DND-41 (cell line): ENCODE data around the gene NOPCHAP1.

Experiments
- EZH2 ChIP-seq: IDR thresholded peaks from 3 replicates; pipeline ENCODE4 v1.6.1; 2012; ENCODE audit warnings: borderline replicate concordance, low read depth, mild to moderate bottlenecking, moderate library complexity, low read length, inconsistent platforms; ENCODE audit not compliant: severe bottlenecking
- TF ChIP-seq, protein P1 (sequence below): IDR thresholded peaks from 2 replicates; pipeline ENCODE4 v1.5.1; 2012; ENCODE audit warnings: borderline replicate concordance, low read length, moderate library complexity, mild to moderate bottlenecking; ENCODE audit not compliant: poor library complexity, severe bottlenecking; ENCODE audit errors: extremely low read depth

- TF ChIP-seq, protein P1, sequence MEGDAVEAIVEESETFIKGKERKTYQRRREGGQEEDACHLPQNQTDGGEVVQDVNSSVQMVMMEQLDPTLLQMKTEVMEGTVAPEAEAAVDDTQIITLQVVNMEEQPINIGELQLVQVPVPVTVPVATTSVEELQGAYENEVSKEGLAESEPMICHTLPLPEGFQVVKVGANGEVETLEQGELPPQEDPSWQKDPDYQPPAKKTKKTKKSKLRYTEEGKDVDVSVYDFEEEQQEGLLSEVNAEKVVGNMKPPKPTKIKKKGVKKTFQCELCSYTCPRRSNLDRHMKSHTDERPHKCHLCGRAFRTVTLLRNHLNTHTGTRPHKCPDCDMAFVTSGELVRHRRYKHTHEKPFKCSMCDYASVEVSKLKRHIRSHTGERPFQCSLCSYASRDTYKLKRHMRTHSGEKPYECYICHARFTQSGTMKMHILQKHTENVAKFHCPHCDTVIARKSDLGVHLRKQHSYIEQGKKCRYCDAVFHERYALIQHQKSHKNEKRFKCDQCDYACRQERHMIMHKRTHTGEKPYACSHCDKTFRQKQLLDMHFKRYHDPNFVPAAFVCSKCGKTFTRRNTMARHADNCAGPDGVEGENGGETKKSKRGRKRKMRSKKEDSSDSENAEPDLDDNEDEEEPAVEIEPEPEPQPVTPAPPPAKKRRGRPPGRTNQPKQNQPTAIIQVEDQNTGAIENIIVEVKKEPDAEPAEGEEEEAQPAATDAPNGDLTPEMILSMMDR = no peak
- TF ChIP-seq EZH2 = no peak
Measured at GRCh38 chr12:105020241-105020962, 34.3 kb downstream of the NOPCHAP1 start.
